Activated T-cell treated with anti-CD3 and anti-CD28 coated beads for 48 hours (primary cell): ENCODE measurements around the gene ARPC1A.
"Not testable (repeated sequence)": the region's sequence is repeated elsewhere in the genome, so short reads cannot be mapped to it uniquely, and the experiment has no call there.

Source experiments
- DNase-seq: peaks from one replicate; pipeline ENCODE4 v3.0.0-alpha.2; 2020; ENCODE audit warnings: low read depth

ARPC1A gene

DNA sequence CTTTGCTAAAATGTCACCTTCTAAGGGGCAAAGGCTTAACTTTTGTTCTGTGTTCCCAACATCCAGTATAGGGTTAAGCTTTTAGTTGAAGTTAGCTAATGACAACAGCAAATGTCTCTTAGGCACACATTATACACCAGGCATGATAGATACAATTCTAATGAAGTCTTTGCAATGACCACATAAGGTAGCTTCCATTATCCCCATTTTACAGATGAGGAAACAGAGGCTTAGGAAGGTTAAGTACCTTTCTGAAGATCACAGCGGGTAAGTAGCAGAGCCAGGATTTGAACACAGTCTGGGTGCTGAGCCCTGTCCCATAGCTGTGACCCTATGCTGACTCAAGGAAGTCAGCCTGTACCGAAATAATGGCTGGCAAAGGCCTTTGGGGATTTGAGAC is 84.9 kb downstream of the ARPC1A start:
- no peak for DNase-seq

GRCh38 chr7:99415513-99416127 is 89.9 kb downstream of the ARPC1A start:
- DNase-seq = not testable (repeated sequence)
